GM13976 (cell line): Measurements from ENCODE around the gene ZMIZ2.
"Not testable (repeated sequence)": the region's sequence is repeated elsewhere in the genome, so short reads cannot be mapped to it uniquely, and the experiment has no call there.

Experiments used
- DNase-seq: peaks from one replicate; pipeline ENCODE4 v3.0.0; 2012; ENCODE audit warnings: low spot score
- CTCF ChIP-seq: IDR thresholded peaks from 2 replicates; pipeline ENCODE4 v1.5.1; 2012; ENCODE audit warnings: borderline replicate concordance, mild to moderate bottlenecking; ENCODE audit not compliant: insufficient read depth; ENCODE audit errors: extremely low read depth, missing control alignments, control extremely low read depth
- in situ Hi-C: fragments of 300-500 bp; cut with MboI; formaldehyde crosslinking; loops from one replicate; pipeline ENCODE4 v1.12.0; 2022; ENCODE audit warnings: low sequenced_read_pairs, mixed read lengths, inconsistent platforms; ENCODE audit not compliant: unreplicated experiment

The ZMIZ2 gene, protein sequence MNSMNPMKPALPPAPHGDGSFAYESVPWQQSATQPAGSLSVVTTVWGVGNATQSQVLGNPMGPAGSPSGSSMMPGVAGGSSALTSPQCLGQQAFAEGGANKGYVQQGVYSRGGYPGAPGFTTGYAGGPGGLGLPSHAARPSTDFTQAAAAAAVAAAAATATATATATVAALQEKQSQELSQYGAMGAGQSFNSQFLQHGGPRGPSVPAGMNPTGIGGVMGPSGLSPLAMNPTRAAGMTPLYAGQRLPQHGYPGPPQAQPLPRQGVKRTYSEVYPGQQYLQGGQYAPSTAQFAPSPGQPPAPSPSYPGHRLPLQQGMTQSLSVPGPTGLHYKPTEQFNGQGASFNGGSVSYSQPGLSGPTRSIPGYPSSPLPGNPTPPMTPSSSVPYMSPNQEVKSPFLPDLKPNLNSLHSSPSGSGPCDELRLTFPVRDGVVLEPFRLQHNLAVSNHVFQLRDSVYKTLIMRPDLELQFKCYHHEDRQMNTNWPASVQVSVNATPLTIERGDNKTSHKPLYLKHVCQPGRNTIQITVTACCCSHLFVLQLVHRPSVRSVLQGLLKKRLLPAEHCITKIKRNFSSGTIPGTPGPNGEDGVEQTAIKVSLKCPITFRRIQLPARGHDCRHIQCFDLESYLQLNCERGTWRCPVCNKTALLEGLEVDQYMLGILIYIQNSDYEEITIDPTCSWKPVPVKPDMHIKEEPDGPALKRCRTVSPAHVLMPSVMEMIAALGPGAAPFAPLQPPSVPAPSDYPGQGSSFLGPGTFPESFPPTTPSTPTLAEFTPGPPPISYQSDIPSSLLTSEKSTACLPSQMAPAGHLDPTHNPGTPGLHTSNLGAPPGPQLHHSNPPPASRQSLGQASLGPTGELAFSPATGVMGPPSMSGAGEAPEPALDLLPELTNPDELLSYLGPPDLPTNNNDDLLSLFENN

GRCh38 chr7:44748045-44748947 is at the start of gene ZMIZ2:
ZMIZ2 (plus strand) TSS chr7:44748847; CDS start chr7:44756250, 7,403 bp downstream.
- in situ Hi-C loops = no loop called here
- TF ChIP-seq CTCF = no peak
- DNase-seq = peak; percentile 98

DNA sequence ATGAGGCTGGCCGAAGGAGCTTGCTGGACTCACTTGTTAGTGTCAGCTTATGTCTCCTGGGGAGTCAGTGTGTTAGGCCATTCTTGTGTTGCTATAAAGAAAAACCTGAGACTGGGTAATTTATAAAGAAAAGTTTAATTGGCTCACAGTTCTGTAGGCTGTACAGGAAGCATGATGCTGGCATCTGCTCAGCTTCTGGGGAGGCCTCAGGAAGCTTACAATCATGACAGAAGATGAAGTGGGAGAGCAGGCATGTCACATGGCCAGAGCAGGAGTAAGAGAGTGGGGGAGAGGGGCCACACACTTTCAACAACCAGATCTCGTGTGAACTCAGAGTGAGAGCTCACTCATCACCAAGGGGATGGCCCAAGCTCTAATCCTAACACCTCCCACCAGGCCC is 49.0 kb upstream of the ZMIZ2 start:
- in situ Hi-C loops, DNase-seq: not testable (repeated sequence)

DNA sequence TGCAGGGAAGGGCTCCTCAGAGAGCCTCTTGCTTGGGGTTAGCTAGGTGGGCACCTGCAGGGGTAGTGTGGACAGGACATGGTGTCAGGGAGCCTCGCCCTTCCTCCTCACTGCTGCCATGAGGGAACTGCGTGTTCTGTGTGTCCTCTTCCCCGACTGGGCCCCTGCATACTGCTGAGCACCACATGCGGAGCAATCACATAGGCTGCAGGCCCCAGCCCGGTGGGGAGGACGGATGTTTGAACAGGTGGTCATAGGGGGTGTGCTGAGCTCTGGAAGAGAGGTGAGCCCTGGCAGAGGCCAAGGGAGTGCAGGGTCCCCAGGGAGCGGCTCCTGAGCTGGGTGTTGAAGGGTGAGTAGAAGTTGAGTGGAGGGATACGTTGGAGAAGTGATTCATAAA is 48.3 kb upstream of the ZMIZ2 start:
- in situ Hi-C loops = no loop called here
- DNase-seq = no peak
- TF ChIP-seq CTCF = no peak

- in situ Hi-C loops, DNase-seq: not testable (repeated sequence)
Observed at GRCh38 chr7:44703391-44703790, 45.3 kb upstream of the ZMIZ2 start.

DNA sequence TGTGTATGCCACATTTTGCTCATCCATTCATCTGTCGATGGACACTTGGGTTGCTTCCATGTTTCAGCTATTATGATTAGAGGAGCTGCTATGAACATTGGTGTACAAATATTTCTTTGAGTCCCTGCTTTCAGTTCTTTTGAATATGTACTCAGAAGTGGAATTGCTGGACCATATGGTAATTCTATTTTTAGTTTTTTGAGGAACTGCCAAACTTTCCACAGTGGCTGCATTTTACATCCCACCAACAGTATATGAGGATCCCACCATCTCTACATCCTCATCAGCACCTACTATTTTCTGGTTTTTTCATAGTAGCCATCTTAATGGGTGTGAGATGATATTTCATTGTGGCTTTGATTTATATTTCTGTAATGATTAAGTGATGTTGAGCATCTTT is 44.7 kb upstream of the ZMIZ2 start:
- in situ Hi-C loops = no loop called here
- no peak for DNase-seq
- TF ChIP-seq CTCF = no peak

GRCh38 chr7:44705434-44705833 is 43.2 kb upstream of the ZMIZ2 start:
- DNase-seq = no peak
- in situ Hi-C loops = no loop called here

More at GRCh38 chr7:44705434-44705833, 43.2 kb upstream of the ZMIZ2 start:
- TF ChIP-seq CTCF = no peak
